Smooth muscle cell (in vitro differentiated cells): ENCODE measurements around the gene CRBN. TPM values are rescaled to one million over a fixed set of nuclear protein-coding genes. Genes with fewer than 3 reads are reported as not detected.

Experiments
- DNase-seq: peaks from one replicate; lab custom pipeline; 2025; ENCODE audit not compliant: unreplicated experiment; lab: John Stamatoyannopoulos, UW
- H2AFZ ChIP-seq: fragments of 200-600 bp; sonication (generic); 2 replicates; pipeline ENCODE4 v1.6.0; 2016; ENCODE audit warnings: antibody characterized with exemption, low read depth, mild to moderate bottlenecking
- H3F3A ChIP-seq: fragments of 200-600 bp; sonication (generic); 2 replicates; pipeline ENCODE4 v1.6.0; 2017; ENCODE audit warnings: antibody characterized with exemption, low read depth
- H3K27ac ChIP-seq: fragments of 200-600 bp; sonication (generic); 2 replicates; pipeline ENCODE4 v1.5.1; 2016; ENCODE audit warnings: low read depth, mild to moderate bottlenecking
- H3K27me3 ChIP-seq: fragments of 200-600 bp; sonication (generic); 2 replicates; pipeline ENCODE4 v1.6.1; 2016; ENCODE audit warnings: low read depth, mild to moderate bottlenecking
- H3K36me3 ChIP-seq: fragments of 200-600 bp; sonication (generic); 2 replicates; pipeline ENCODE4 v1.5.1; 2016; ENCODE audit warnings: low read depth
- H3K4me1 ChIP-seq: fragments of 200-600 bp; sonication (generic); 2 replicates; pipeline ENCODE4 v1.5.1; 2016; ENCODE audit warnings: low read depth
- H3K4me2 ChIP-seq: fragments of 200-600 bp; sonication (generic); 2 replicates; pipeline ENCODE4 v1.6.0; 2016; ENCODE audit warnings: mild to moderate bottlenecking
- H3K4me3 ChIP-seq: fragments of 200-600 bp; sonication (generic); 2 replicates; pipeline ENCODE4 v1.5.1; 2016; ENCODE audit warnings: mild to moderate bottlenecking
- H3K79me2 ChIP-seq: fragments of 200-600 bp; sonication (generic); 2 replicates; pipeline ENCODE4 v1.6.0; 2016; ENCODE audit warnings: low read depth, mild to moderate bottlenecking
- H3K9ac ChIP-seq: fragments of 200-600 bp; sonication (generic); 2 replicates; pipeline ENCODE4 v1.6.0; 2016; ENCODE audit warnings: low read depth
- H3K9me3 ChIP-seq: fragments of 200-600 bp; sonication (generic); replicated peaks from 2 replicates; pipeline ENCODE4 v1.5.1; 2016; ENCODE audit warnings: low read depth
- H4K20me1 ChIP-seq: fragments of 200-600 bp; sonication (generic); 2 replicates; pipeline ENCODE4 v1.6.0; 2016; ENCODE audit warnings: low read depth
- WGBS: methylation state at CpG from one replicate; pipeline ENCODE4 v1.1.7; 2016; ENCODE audit warnings: low lambda C conversion rate; 5-methylcytosine and 5-hydroxymethylcytosine counted together
- polyA plus RNA-seq: library from polyadenylated mRNA; unstranded; fragments of >200 nt; fragmentation: Nextera tagmentation; extraction: Ambion mirVana; gene quantifications from 2 replicates; pipeline ENCODE4 v1.2.1, GENCODE V29; 2016
- small RNA-seq: library from RNA; depleted of rRNA; stranded (forward); fragments of <200 nt; gene quantifications from one replicate; pipeline ENCODE3, GENCODE V24; 2014
- total RNA-seq: library from RNA; depleted of rRNA; stranded (reverse); fragments of >200 nt; gene quantifications from 2 replicates; pipeline ENCODE4 v1.2.3, GENCODE V29; 2014
- TF ChIP-seq, protein P1 (sequence below): fragments of 200-600 bp; sonication (generic); IDR thresholded peaks from 2 replicates; pipeline ENCODE4 v1.5.1; 2017; ENCODE audit warnings: borderline replicate concordance, mild to moderate bottlenecking, antibody characterized with exemption; ENCODE audit not compliant: insufficient read depth, poor library complexity, severe bottlenecking

Gene CRBN
- total and polyA plus RNA-seq, 2 experiments from 2014 or later = 26.8 to 77.5 TPM

DNA sequence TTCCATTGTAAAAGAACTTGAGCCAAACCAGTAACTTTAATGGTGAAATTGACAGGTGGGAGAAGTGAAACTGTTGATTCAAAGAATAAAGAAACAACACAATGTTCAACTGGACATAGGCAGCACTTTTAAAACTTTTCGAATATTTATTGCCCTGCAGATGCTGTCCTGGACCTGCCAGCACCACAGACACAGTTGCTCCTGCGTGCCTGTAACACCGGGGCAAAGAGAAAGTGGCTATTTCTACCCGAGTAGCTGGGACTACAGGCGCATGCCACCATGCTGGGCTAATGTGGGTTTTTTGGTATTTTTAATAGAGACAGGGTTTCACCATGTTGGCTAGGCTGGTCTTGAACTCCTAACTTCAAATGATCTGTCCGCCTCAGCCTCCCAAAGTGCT lies 76.7 kb downstream of the CRBN start:
- H3K79me2 ChIP-seq = no peaks in the 10 kb centered on the region
- no peaks in the 10 kb centered on the region for H4K20me1 ChIP-seq
- TF ChIP-seq, protein P1, sequence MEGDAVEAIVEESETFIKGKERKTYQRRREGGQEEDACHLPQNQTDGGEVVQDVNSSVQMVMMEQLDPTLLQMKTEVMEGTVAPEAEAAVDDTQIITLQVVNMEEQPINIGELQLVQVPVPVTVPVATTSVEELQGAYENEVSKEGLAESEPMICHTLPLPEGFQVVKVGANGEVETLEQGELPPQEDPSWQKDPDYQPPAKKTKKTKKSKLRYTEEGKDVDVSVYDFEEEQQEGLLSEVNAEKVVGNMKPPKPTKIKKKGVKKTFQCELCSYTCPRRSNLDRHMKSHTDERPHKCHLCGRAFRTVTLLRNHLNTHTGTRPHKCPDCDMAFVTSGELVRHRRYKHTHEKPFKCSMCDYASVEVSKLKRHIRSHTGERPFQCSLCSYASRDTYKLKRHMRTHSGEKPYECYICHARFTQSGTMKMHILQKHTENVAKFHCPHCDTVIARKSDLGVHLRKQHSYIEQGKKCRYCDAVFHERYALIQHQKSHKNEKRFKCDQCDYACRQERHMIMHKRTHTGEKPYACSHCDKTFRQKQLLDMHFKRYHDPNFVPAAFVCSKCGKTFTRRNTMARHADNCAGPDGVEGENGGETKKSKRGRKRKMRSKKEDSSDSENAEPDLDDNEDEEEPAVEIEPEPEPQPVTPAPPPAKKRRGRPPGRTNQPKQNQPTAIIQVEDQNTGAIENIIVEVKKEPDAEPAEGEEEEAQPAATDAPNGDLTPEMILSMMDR = no peak
- no peaks in the 10 kb centered on the region for H3F3A ChIP-seq
- DNase-seq = no peak
- no peak overlapping the region for H2AFZ ChIP-seq
- 93% methylated on average over 6 of the region's 6 CpGs for WGBS
- no peaks in the 10 kb centered on the region for H3K27me3 ChIP-seq
- no peak overlapping the region for H3K27ac ChIP-seq
- H3K9me3 ChIP-seq = no peaks in the 10 kb centered on the region
- no peak overlapping the region for H3K4me2 ChIP-seq
- no peak overlapping the region for H3K4me3 ChIP-seq
- H3K9ac ChIP-seq = no peak overlapping the region
- no peaks in the 10 kb centered on the region for H3K4me1 ChIP-seq
- H3K36me3 ChIP-seq = no peaks in the 10 kb centered on the region

DNA sequence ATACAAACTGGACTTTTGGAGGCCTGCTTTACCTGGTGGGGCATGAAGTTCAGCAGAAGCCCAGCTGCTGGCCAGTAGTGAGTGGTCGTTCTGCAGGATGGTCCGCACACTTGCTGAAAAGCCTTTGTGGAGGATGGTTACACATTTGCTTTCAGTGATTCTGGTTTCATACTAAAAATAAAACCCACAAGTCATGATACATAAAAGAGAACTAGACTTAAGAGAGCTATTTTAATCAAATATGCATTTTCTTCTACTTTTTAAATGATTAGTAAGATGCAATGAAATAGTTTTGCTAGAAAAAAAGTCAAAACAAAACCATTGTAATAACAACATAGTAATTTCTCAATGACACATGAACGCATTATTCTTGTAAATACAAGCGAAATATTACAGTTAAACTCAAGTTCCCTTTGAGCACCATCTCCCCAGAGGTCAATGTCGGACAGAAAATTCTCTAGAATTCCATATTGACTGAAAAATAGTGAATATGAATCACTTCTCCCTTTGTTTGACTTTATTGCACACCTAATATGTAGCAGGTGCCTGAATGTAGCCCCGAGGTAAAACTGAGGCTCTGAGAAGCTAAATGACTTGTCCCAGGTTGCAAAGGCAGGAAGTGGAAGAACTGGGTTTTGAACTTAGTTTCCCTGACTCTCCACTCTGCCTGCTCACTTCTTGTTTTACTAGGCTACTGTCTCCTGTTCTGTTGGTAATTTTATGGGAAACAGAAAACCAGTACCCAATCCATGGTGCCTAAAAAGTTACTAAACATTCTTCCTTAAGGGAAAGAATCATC lies 77.6 kb downstream of the CRBN start:
- Histone ChIP-seq H3K9me3 (no peaks in the 10 kb centered on the region), H3K36me3 (no peaks in the 10 kb centered on the region), H3F3A (no peaks in the 10 kb centered on the region), H3K4me2 (no peak overlapping the region), H3K9ac (no peak overlapping the region), H3K27ac (no peak overlapping the region), H3K4me3 (no peak overlapping the region), H3K4me1 (no peaks in the 10 kb centered on the region), H3K79me2 (no peaks in the 10 kb centered on the region), H2AFZ (no peak overlapping the region), H4K20me1 (no peaks in the 10 kb centered on the region), H3K27me3 (no peaks in the 10 kb centered on the region)
- DNase-seq = no peak
- 94% methylated on average over 6 of the region's 6 CpGs for WGBS
- TF ChIP-seq, protein P1 = no peak

Small RNAs within 50 kb of the gene (small RNA-seq; reads per million reads assigned to genes)
- not detected for gene RF00416

Other genes starting within 250 kb of the CRBN start
- gene IL5RA, start 69.3 kb downstream of the CRBN start, total RNA-seq = not detected in 2 replicates
- gene IL5RA, start 69.3 kb downstream of the CRBN start, polyA plus RNA-seq = 0.12 and 0.14 TPM in 2 replicates
- 16.1 and 25.5 TPM in 2 replicates for gene TRNT1, start 52.8 kb downstream of the CRBN start, total RNA-seq
- 16.2 and 18.6 TPM in 2 replicates for gene TRNT1, start 52.8 kb downstream of the CRBN start, polyA plus RNA-seq